RKO (cell line): Measurements from ENCODE around the gene PGAP2.
A peak's percentile ranks its signal among the peaks of the same experiment; 100 is the strongest.
"Not testable (repeated sequence)": the region's sequence is repeated elsewhere in the genome, so short reads cannot be mapped to it uniquely, and the experiment has no call there.

Experiments used
- DNase-seq: peaks from one replicate; pipeline ENCODE4 v3.0.0-alpha.2; 2016; ENCODE audit warnings: low spot score

The PGAP2 gene

GRCh38 chr11:3803726-3804495, 4.4 kb upstream of the PGAP2 start:
- DNase-seq, result peak; percentile 59

- DNase-seq, result peak; percentile 74
Observed at GRCh38 chr11:3808861-3809623, 682 bp downstream of the PGAP2 start.

GRCh38 chr11:3809624-3809928, 1.2 kb downstream of the PGAP2 start:
- DNase-seq, result no peak

GRCh38 chr11:3810446-3810845, 2.1 kb downstream of the PGAP2 start:
- DNase-seq, result no peak

GRCh38 chr11:3810951-3811350, 2.6 kb downstream of the PGAP2 start:
- no peak for DNase-seq

GRCh38 chr11:3814832-3815231, 6.5 kb downstream of the PGAP2 start:
- not testable (repeated sequence) for DNase-seq

- no peak for DNase-seq
Observed at GRCh38 chr11:3815845-3816244, 7.5 kb downstream of the PGAP2 start.

GRCh38 chr11:3816673-3817072, 8.3 kb downstream of the PGAP2 start:
- no peak for DNase-seq

- no peak for DNase-seq
Observed at GRCh38 chr11:3817181-3817800, 8.9 kb downstream of the PGAP2 start.

GRCh38 chr11:3820971-3821370, 12.6 kb downstream of the PGAP2 start:
- no peak for DNase-seq

- DNase-seq, result no peak
Observed at GRCh38 chr11:3822312-3822711, 14.0 kb downstream of the PGAP2 start.

GRCh38 chr11:3823303-3823702, 14.9 kb downstream of the PGAP2 start:
- no peak for DNase-seq

- DNase-seq, result no peak
Observed at GRCh38 chr11:3823762-3824506, 15.6 kb downstream of the PGAP2 start.

GRCh38 chr11:3824714-3825472, 16.5 kb downstream of the PGAP2 start:
- peak; percentile 58 for DNase-seq

GRCh38 chr11:3825473-3826154, 17.3 kb downstream of the PGAP2 start:
- DNase-seq, result no peak

GRCh38 chr11:3826721-3827120, 18.4 kb downstream of the PGAP2 start:
- DNase-seq, result no peak

- no peak for DNase-seq
Observed at GRCh38 chr11:3827434-3828186, 19.2 kb downstream of the PGAP2 start.

GRCh38 chr11:3830088-3830487, 21.7 kb downstream of the PGAP2 start:
- DNase-seq, result no peak

- DNase-seq, result no peak
Observed at GRCh38 chr11:3830730-3831129, 22.4 kb downstream of the PGAP2 start.
